KBM-7 (cell line): Measurements from ENCODE around the gene CDC42EP5.
A peak's percentile ranks its signal among the peaks of the same experiment; 100 is the strongest.
"Not testable (repeated sequence)": the region's sequence is repeated elsewhere in the genome, so short reads cannot be mapped to it uniquely, and the experiment has no call there.

ENCODE experiments used
- DNase-seq: peaks from one replicate; pipeline ENCODE4 v3.0.0-alpha.2; 2015
- in situ Hi-C: fragments of 300-500 bp; cut with MboI; formaldehyde crosslinking; loops from 2 replicates; pipeline ENCODE4 v1.14.3; 2020; ENCODE audit warnings: low sequenced_read_pairs, low pct_unique_long_range_greater_than_20kb, mixed read lengths

The CDC42EP5 gene, protein sequence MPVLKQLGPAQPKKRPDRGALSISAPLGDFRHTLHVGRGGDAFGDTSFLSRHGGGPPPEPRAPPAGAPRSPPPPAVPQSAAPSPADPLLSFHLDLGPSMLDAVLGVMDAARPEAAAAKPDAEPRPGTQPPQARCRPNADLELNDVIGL

GRCh38 chr19:54473071-54473891 lies at the start of gene CDC42EP5:
CDC42EP5 (minus strand) TSS chr19:54473296; CDS start chr19:54465547, 7,749 bp downstream.
- DNase-seq = peak; percentile 70
- in situ Hi-C loops = no loop called here

DNA sequence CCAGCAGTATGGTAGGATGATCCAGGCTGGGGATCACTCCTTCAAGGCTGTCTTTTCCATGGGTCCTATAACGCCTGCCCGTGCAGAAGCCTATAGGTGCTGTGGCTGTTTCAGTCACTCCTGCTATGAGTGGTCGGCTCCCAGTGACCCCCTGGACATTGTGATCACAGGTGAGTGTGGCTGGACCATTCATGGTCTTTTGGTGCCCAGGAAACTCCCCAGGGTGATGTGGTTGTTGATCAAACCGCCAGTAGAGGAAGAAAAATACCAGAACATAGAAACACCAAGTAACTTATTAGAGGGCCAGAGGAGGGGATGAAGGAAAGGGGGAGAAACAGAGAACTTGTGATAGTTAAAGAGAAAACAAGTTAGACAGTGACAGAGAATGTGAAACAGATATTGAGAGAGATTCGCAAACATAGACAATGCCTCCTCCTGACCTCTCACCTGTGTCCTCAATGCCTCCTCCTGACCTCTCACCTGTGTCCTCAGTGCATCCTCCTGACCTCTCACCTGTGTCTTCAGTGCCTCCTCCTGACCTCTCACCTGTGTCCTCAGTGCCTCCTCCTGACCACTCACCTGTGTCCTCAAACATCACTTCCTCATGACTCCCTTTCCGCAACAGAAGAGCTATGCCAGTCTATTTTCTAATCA lies 48.9 kb upstream of the CDC42EP5 start:
- in situ Hi-C loops = no loop called here

GRCh38 chr19:54521022-54521859 lies 48.1 kb upstream of the CDC42EP5 start:
- in situ Hi-C loops = no loop called here
- peak; percentile 53 for DNase-seq

More for the DNA sequence above, 48.9 kb upstream of the CDC42EP5 start:
- no peak for DNase-seq

GRCh38 chr19:54518844-54519243 lies 45.7 kb upstream of the CDC42EP5 start:
- in situ Hi-C loops = no loop called here
- no peak for DNase-seq

GRCh38 chr19:54517483-54517882 lies 44.4 kb upstream of the CDC42EP5 start:
- peak; percentile 76 for DNase-seq
- in situ Hi-C loops = no loop called here

DNA sequence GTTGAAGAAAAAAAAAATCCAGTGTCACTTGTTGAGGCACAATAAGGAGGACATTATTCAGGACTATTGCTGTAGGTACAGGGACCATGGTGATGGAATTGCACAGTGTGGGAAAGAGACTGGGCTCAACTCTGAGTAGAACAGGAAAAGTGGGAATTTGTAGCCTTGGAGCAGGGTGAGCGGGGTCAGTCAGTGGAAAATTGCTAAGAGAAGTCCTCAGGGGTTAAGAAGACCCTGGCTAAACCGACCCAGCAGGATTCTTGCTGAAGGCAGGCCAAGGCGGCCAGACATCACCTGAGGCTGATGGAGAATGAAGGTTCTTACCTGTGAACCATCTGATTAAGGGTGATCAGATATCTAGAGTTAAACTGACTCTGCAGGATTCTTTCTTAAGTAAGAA lies 42.1 kb upstream of the CDC42EP5 start:
- in situ Hi-C loops = no loop called here
- DNase-seq = no peak

GRCh38 chr19:54509200-54509940 lies 36.3 kb upstream of the CDC42EP5 start:
- DNase-seq, in situ Hi-C loops: not testable (repeated sequence)

DNA sequence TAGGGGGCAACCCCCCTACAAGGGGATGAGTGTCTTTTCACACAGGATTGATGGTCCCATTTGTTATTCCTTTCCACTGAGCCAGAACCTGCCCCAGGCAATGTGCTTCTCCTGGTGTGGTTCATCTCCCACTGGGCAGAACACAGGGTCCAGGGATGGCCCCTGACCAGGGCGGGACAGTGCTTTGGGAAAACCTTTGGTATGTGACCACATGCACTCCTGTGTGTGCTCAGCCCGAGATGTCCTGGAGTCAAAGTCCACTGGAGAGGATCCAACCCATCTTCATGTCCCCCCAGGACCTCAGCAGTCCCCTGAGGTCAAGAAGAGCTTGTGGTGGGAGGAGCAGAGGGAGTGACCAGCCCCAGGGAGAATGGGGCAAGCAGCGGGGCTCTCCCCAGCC lies 35.4 kb upstream of the CDC42EP5 start:
- DNase-seq, in situ Hi-C loops: not testable (repeated sequence)

DNA sequence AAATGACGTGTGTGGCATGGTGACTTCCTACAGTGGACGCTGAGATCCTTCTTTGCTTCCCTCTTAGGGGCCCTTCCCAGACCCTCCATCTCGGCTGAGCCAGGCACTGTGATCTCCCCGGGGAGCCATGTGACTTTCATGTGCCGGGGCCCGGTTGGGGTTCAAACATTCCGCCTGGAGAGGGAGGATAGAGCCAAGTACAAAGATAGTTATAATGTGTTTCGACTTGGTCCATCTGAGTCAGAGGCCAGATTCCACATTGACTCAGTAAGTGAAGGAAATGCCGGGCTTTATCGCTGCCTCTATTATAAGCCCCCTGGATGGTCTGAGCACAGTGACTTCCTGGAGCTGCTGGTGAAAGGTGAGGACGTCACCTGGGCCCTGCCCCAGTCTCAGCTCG lies 34.7 kb upstream of the CDC42EP5 start:
- no peak for DNase-seq
- in situ Hi-C loops = no loop called here

GRCh38 chr19:54507038-54507717 lies 34.1 kb upstream of the CDC42EP5 start:
- DNase-seq, in situ Hi-C loops: not testable (repeated sequence)

GRCh38 chr19:54506079-54506478 lies 33.0 kb upstream of the CDC42EP5 start:
- DNase-seq = no peak
- in situ Hi-C loops = no loop called here

DNA sequence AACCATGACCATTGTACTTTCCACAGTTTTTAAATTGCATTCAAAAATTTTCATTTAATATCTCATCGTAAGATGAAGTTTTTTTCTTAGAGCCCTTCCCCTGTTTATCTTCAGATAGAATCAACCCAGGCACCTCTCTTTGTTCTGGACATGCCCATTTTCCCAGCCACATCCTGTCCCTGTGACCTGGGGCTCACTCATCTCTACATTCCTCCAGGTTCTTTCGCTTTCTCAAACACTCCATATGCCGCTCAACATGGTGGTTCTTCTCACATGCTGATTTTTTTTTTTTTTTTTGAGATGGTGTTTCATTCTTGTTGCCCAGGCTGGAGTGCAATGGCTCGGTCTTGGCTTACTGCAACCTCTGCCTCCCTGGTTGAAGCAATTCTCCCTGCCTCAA lies 32.4 kb upstream of the CDC42EP5 start:
- DNase-seq, in situ Hi-C loops: not testable (repeated sequence)

DNA sequence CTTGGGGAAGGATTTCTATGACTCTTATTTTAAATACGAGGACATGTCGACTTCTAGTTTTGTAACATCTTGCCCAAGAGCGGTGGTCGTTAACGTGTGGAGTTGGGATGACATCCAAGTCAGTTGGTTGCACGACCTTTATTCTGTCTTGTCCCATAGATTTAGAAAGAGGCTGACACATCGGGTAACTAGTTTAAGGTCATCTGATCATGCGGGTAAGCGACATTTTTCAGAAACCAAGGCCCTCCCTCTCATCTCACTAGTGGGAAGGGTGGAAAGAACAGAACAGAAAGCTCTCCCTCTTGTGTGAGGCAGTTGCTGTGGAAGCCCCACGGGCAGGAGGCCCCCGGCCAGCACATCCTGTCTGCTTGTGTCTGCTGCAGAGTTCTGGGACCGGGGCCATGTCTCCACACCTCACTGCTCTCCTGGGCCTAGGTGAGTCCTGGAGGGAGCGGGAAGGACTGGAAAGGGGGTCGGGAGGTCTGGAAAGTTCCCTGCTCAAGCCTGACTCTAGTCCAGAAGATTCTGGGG lies 29.5 kb upstream of the CDC42EP5 start, which contains the start of gene LAIR2:
TSS of gene LAIR2 (plus strand) at position 314 of the 531 bp plus-strand sequence. CDS start at position 402, 88 bp downstream.
- DNase-seq = no peak
- in situ Hi-C loops = no loop called here

DNA sequence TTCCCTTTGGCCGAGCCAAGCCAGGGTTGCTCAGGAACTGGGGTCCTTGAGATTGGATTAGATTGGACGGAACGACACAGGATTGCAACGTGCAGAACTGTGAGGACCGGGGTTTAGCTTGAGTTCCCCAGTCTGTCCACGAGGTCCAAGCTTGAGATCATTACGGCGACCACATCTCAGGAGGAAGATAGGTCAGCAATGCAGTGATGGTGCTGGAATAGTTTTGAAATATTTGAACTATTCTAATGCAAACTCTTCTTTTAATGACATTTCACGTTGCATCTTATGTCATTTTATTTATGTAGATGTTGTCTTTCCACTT lies 25.3 kb upstream of the CDC42EP5 start:
- DNase-seq = not testable (repeated sequence)
- in situ Hi-C loops = loop anchor here (25.0 kb wide), 1 partner anchor 364 kb away; the partner anchor contains the start of genes FCAR and KIR3DL2

GRCh38 chr19:54497747-54498450 lies 24.8 kb upstream of the CDC42EP5 start:
- in situ Hi-C loops = loop anchor here (25.0 kb wide), 1 partner anchor 364 kb away; the partner anchor contains the start of genes FCAR and KIR3DL2
- DNase-seq = peak; percentile 51

DNA sequence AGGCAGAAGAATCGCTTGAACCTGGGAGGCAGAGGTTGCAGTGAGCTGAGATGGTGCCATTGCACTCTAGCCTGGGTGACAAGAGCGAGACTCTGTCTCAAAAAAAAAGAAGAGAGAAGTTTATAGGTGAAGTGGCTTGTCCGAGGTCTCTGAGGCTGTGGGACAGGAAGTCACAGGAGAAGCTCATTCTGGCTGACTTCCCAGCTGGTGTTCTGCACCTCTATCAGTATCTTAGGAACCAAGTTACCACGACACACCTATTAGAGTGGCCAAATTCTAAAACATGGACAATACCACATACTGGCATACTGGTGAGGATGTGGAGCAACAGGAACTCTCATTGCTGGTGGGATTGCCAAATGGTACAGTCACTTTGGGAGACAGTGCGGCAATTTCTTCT lies 22.2 kb upstream of the CDC42EP5 start:
- in situ Hi-C loops = loop anchor here (25.0 kb wide), 1 partner anchor 367 kb away; the partner anchor contains the start of genes FCAR and KIR3DL2
- not testable (repeated sequence) for DNase-seq
